MG63 (cell line): ENCODE measurements around the gene FBLIM1. TPM values are rescaled to one million over a fixed set of nuclear protein-coding genes. Genes with fewer than 3 reads are reported as not detected.

Experiments
- DNase-seq: peaks from one replicate; pipeline ENCODE4 v3.0.0-alpha.2; 2020
- H3K27me3 ChIP-seq: fragments of 250-450 bp; sonication (Bioruptor Pico); 2 replicates; pipeline ENCODE4 v1.5.1; 2020; ENCODE audit warnings: mild to moderate bottlenecking, moderate library complexity
- H3K36me3 ChIP-seq: fragments of 250-450 bp; sonication (Bioruptor Pico); 2 replicates; pipeline ENCODE4 v1.5.1; 2020; ENCODE audit warnings: mild to moderate bottlenecking, moderate library complexity
- H3K4me3 ChIP-seq: fragments of 250-450 bp; sonication (Bioruptor Pico); 2 replicates; pipeline ENCODE4 v1.5.1; 2020; ENCODE audit warnings: mild to moderate bottlenecking, moderate library complexity
- H3K9me3 ChIP-seq: fragments of 250-450 bp; sonication (Bioruptor Pico); 2 replicates; pipeline ENCODE4 v1.5.1; 2020; ENCODE audit warnings: mild to moderate bottlenecking, moderate library complexity
- total RNA-seq: library from RNA; depleted of rRNA; stranded (reverse); fragments of >200 nt; shearing (Covaris generic); gene quantifications from 2 replicates; pipeline ENCODE4 v1.2.3, GENCODE V29; 2014; ENCODE audit warnings: low replicate concordance

FBLIM1 gene
- total RNA-seq, 1 experiment from 2014 or later: 23.1 TPM

- DNase-seq: no peak
- Histone ChIP-seq H3K36me3 (peaks cover 16% of the 10 kb centered on the region), H3K4me3 (no peak overlapping the region), H3K9me3 (no peaks in the 10 kb centered on the region), H3K27me3 (no peaks in the 10 kb centered on the region)
These were observed 30.6 kb upstream of the FBLIM1 start for GRCh38 chr1:15727866-15728534.

- Histone ChIP-seq H3K27me3 (no peaks in the 10 kb centered on the region), H3K9me3 (no peaks in the 10 kb centered on the region), H3K4me3 (no peak overlapping the region), H3K36me3 (peaks cover 21% of the 10 kb centered on the region)
- no peak for DNase-seq
These were observed 29.5 kb upstream of the FBLIM1 start for GRCh38 chr1:15728937-15729657.

GRCh38 chr1:15730423-15730822 lies 28.2 kb upstream of the FBLIM1 start:
- H3K9me3 ChIP-seq: no peaks in the 10 kb centered on the region
- no peaks in the 10 kb centered on the region for H3K27me3 ChIP-seq
- no peak overlapping the region for H3K4me3 ChIP-seq
- H3K36me3 ChIP-seq: peaks cover 29% of the 10 kb centered on the region
- DNase-seq: no peak

- Histone ChIP-seq H3K27me3 (no peaks in the 10 kb centered on the region), H3K36me3 (peaks cover 29% of the 10 kb centered on the region), H3K9me3 (no peaks in the 10 kb centered on the region), H3K4me3 (no peak overlapping the region)
- no peak for DNase-seq
These were observed 27.7 kb upstream of the FBLIM1 start for GRCh38 chr1:15730936-15731335.

GRCh38 chr1:15731735-15732685 lies 26.6 kb upstream of the FBLIM1 start:
- Histone ChIP-seq H3K4me3 (no peak overlapping the region), H3K27me3 (no peaks in the 10 kb centered on the region), H3K36me3 (peaks cover 29% of the 10 kb centered on the region), H3K9me3 (no peaks in the 10 kb centered on the region)
- no peak for DNase-seq

GRCh38 chr1:15732686-15733081 lies 25.9 kb upstream of the FBLIM1 start:
- peaks cover 25% of the 10 kb centered on the region for H3K36me3 ChIP-seq
- DNase-seq: no peak
- H3K9me3 ChIP-seq: no peaks in the 10 kb centered on the region
- H3K27me3 ChIP-seq: no peaks in the 10 kb centered on the region
- H3K4me3 ChIP-seq: no peak overlapping the region

- Histone ChIP-seq H3K36me3 (peaks cover 20% of the 10 kb centered on the region), H3K4me3 (no peak overlapping the region), H3K27me3 (no peaks in the 10 kb centered on the region), H3K9me3 (no peaks in the 10 kb centered on the region)
- no peak for DNase-seq
These were observed 25.3 kb upstream of the FBLIM1 start for GRCh38 chr1:15733218-15733725.

- Histone ChIP-seq H3K27me3 (no peaks in the 10 kb centered on the region), H3K4me3 (no peak overlapping the region), H3K36me3 (peaks cover 20% of the 10 kb centered on the region), H3K9me3 (no peaks in the 10 kb centered on the region)
- no peak for DNase-seq
These were observed 24.8 kb upstream of the FBLIM1 start for GRCh38 chr1:15733726-15734226.

GRCh38 chr1:15734296-15734695 lies 24.3 kb upstream of the FBLIM1 start:
- no peaks in the 10 kb centered on the region for H3K27me3 ChIP-seq
- no peaks in the 10 kb centered on the region for H3K9me3 ChIP-seq
- H3K36me3 ChIP-seq: peaks cover 20% of the 10 kb centered on the region
- DNase-seq: no peak
- no peak overlapping the region for H3K4me3 ChIP-seq

GRCh38 chr1:15734901-15735300 lies 23.7 kb upstream of the FBLIM1 start:
- Histone ChIP-seq H3K36me3 (peaks cover 17% of the 10 kb centered on the region), H3K27me3 (no peaks in the 10 kb centered on the region), H3K9me3 (no peaks in the 10 kb centered on the region), H3K4me3 (no peak overlapping the region)
- no peak for DNase-seq

GRCh38 chr1:15735304-15736037 lies 23.1 kb upstream of the FBLIM1 start:
- Histone ChIP-seq H3K36me3 (peaks cover 17% of the 10 kb centered on the region), H3K27me3 (no peaks in the 10 kb centered on the region), H3K4me3 (no peak overlapping the region), H3K9me3 (no peaks in the 10 kb centered on the region)
- DNase-seq: no peak

GRCh38 chr1:15736038-15736891 lies 22.3 kb upstream of the FBLIM1 start, which contains the start of gene SLC25A34:
Gene SLC25A34, plus strand, starts transcription at chr1:15736258. Its CDS starts 228 bp downstream, at chr1:15736486.
- Histone ChIP-seq H3K4me3 (no peak within 1 kb of the TSS), H3K9me3 (no peaks in the 10 kb centered on the region), H3K36me3 (peaks cover 13% of the 10 kb centered on the region; the same call in 1 of the 2 replicates), H3K27me3 (no peaks in the 10 kb centered on the region)
- no peak for DNase-seq

- no peak for DNase-seq
- Histone ChIP-seq H3K9me3 (no peaks in the 10 kb centered on the region), H3K27me3 (no peaks in the 10 kb centered on the region), H3K4me3 (no peak overlapping the region), H3K36me3 (peaks cover 13% of the 10 kb centered on the region; the same call in 1 of the 2 replicates)
These were observed 21.7 kb upstream of the FBLIM1 start for GRCh38 chr1:15736892-15737261.

- Histone ChIP-seq H3K36me3 (peaks cover 13% of the 10 kb centered on the region; the same call in 1 of the 2 replicates), H3K4me3 (no peak overlapping the region), H3K27me3 (no peaks in the 10 kb centered on the region), H3K9me3 (no peaks in the 10 kb centered on the region)
- DNase-seq: no peak
These were observed 21.0 kb upstream of the FBLIM1 start for GRCh38 chr1:15737324-15738319.
